Transverse colon (tissue), 4 donors: ENCODE measurements around the gene SPG7.

Source experiments
- CTCF ChIP-seq, 5 experiments: fragments of 200-600 bp in 3 of 5; fragments of 450-650 bp in 2 of 5; sonication (generic) in 3 of 5; IDR thresholded peaks; 1 replicate in 2 of 5; 2 replicates in 3 of 5; pipeline ENCODE4 v1.5.1; 2016 to 2017; ENCODE audit warnings: antibody characterized with exemption in 5 of 5, inconsistent platforms in 3 of 5, mild to moderate bottlenecking in 2 of 5, moderate library complexity in 1 of 5
- EP300 ChIP-seq: sonication (generic); formaldehyde crosslinking; IDR thresholded peaks from one replicate; pipeline ENCODE4 v1.6.1; 2017; ENCODE audit warnings: antibody characterized with exemption, low read depth
- POLR2A ChIP-seq: fragments of 450-650 bp; IDR thresholded peaks from one replicate; pipeline ENCODE4 v1.6.1; 2016; ENCODE audit warnings: antibody characterized with exemption, mild to moderate bottlenecking, moderate library complexity
- POLR2AphosphoS5 ChIP-seq, 3 donors: sonication (generic); formaldehyde crosslinking; IDR thresholded peaks; one replicate each; pipeline ENCODE4 v1.6.1; 2016; ENCODE audit warnings: antibody characterized with exemption in 3 of 3

DNA sequence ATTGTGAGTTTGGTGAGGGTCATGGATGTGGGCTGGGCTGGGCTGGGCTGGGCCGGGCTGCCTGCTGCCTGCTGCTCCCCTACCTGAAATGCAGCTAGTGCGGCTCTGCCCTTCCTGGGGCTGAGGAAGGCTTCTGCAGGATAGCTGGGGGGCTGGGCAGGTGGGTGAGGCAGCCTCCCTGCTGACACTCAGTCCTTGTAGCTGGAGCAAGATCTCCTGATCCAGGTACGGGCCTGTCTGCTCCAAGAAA lies 57.0 kb downstream of the SPG7 start:
- TF ChIP-seq CTCF (IDR thresholded peaks at IDR 0.05), result no peak
- no peak for TF ChIP-seq POLR2A
- no peak for TF ChIP-seq POLR2AphosphoS5 (IDR thresholded peaks at IDR 0.05)
- TF ChIP-seq EP300, result no peak
